C4-2B (cell line): ENCODE data around the gene COL3A1.

Source experiments
- H3K27ac ChIP-seq: fragments of 450-650 bp; 2 replicates; pipeline ENCODE4 v1.5.1; 2017
- ZFX ChIP-seq: fragments of 450-650 bp; IDR thresholded peaks from 2 replicates; pipeline ENCODE4 v1.6.1; 2017
- TF ChIP-seq, protein P1 (sequence below): fragments of 450-650 bp; conservative IDR thresholded peaks from 2 replicates; pipeline ENCODE4 v1.5.1; 2017; ENCODE audit warnings: mild to moderate bottlenecking

Gene COL3A1

DNA sequence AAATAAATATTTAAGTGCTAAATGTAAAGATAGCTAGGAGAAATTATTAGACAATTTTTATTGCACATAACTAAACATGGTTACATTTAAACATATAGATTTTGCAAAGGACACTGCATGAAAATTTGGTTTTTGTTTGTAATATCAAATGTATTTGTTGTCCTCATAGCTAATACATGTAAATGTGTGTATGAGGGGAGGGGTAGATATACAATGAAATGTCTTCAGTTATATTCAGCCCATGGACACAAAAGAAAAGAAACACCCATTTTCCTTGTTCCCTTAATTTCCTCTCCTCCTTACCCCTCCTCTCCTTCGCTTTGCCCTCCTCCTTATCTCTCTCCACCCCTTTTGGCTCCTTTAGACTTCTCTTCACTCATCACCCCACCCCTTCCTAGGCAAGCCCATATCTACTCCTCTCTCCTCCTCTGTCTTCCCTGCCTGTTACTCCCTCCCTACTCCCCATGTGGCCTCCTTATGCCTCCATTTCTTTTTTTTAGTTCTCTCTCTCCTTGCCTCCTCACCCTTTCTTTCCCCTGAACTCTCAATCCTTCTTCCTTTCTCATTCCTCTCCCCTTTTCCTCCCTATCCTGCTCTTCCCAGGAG, 1.4 kb downstream of the COL3A1 start:
- TF ChIP-seq, protein P1, sequence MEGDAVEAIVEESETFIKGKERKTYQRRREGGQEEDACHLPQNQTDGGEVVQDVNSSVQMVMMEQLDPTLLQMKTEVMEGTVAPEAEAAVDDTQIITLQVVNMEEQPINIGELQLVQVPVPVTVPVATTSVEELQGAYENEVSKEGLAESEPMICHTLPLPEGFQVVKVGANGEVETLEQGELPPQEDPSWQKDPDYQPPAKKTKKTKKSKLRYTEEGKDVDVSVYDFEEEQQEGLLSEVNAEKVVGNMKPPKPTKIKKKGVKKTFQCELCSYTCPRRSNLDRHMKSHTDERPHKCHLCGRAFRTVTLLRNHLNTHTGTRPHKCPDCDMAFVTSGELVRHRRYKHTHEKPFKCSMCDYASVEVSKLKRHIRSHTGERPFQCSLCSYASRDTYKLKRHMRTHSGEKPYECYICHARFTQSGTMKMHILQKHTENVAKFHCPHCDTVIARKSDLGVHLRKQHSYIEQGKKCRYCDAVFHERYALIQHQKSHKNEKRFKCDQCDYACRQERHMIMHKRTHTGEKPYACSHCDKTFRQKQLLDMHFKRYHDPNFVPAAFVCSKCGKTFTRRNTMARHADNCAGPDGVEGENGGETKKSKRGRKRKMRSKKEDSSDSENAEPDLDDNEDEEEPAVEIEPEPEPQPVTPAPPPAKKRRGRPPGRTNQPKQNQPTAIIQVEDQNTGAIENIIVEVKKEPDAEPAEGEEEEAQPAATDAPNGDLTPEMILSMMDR = no peak
- TF ChIP-seq ZFX = no peak

GRCh38 chr2:188976545-188977268, 2.5 kb downstream of the COL3A1 start:
- TF ChIP-seq, protein P1 = peak; percentile 62
- no peak for TF ChIP-seq ZFX
- no peak overlapping the region for H3K27ac ChIP-seq

More for the DNA sequence above, 1.4 kb downstream of the COL3A1 start:
- H3K27ac ChIP-seq = no peak overlapping the region

GRCh38 chr2:188977317-188977716, 3.1 kb downstream of the COL3A1 start:
- no peak overlapping the region for H3K27ac ChIP-seq
- TF ChIP-seq, protein P1 = no peak
- no peak for TF ChIP-seq ZFX

- no peak for TF ChIP-seq ZFX
- TF ChIP-seq, protein P1 = no peak
- no peak overlapping the region for H3K27ac ChIP-seq
These were observed 4.3 kb downstream of the COL3A1 start for GRCh38 chr2:188978291-188979081.

- TF ChIP-seq, protein P1 = no peak
- TF ChIP-seq ZFX = no peak
- no peak overlapping the region for H3K27ac ChIP-seq
These were observed 5.3 kb downstream of the COL3A1 start for GRCh38 chr2:188979187-188980114.

- H3K27ac ChIP-seq = no peak overlapping the region
- TF ChIP-seq, protein P1 = no peak
- TF ChIP-seq ZFX = no peak
These were observed 9.4 kb downstream of the COL3A1 start for GRCh38 chr2:188983427-188984064.
